ENCODE data around the gene CASZ1.

Gene CASZ1

DNA sequence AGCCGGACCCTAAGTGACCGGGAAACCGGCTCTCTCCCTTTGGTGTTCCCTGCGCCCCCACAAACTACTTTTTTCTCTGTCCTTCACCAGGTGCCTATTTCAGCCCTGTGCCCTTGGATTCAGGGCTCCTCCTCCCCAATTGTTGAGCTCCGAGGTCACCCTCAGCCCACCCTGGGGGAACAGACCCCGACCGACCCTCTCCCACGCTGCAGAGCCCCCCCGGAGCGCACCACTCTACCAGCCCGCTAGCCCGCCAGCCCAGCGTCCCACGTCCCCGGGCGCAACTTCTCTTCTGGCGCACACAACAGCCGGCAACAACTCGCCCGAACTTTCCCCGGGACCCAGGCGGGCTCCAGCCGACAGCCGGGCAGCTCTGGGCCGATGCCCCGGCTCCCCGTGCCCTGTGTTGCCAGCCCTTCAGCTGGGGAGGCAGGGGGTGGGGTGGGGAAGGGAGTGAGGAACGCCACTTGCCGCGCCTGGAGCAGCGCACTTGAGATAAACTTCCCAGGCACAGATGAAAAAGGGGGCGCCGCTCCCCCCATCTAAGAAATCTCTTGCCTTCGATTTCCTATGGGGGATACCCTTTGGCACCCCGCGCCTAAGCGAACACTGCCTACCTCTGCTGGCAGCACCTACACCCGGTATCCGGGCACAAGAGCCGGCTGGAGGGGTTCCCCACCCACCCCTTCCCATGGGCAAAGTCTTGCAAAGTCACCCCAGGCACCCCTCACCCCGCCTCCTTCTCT is 997 bp downstream of the CASZ1 start:
- no peak for DNase-seq

GRCh38 chr1:10794724-10795275 is 1.6 kb downstream of the CASZ1 start:
- peak; percentile 42 for DNase-seq

DNA sequence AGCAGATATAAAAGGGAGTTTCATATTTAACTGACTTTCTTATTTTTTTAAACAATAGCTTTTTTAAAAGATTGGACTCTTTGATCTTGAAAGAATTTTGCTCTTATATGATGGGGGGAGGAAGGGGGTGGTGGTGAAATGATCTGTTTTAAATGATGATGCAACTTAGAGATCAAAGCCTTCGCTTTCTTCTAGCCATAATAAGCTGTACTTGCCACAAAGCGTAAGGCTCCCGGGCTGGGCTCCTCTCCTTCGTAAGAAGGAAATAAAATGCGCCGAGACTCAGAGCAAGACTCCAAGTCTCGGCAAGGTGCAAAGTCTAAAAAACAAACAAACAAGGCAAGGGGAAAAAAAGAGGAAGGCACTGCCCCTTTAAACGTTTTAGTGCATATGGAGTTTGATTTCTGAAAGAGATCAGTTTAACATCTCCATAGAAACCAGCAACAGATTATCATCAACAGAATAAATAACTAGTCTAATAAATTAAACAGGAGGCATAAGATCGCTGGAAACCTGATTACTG is 3.3 kb downstream of the CASZ1 start:
- peak; percentile 58 for DNase-seq

DNA sequence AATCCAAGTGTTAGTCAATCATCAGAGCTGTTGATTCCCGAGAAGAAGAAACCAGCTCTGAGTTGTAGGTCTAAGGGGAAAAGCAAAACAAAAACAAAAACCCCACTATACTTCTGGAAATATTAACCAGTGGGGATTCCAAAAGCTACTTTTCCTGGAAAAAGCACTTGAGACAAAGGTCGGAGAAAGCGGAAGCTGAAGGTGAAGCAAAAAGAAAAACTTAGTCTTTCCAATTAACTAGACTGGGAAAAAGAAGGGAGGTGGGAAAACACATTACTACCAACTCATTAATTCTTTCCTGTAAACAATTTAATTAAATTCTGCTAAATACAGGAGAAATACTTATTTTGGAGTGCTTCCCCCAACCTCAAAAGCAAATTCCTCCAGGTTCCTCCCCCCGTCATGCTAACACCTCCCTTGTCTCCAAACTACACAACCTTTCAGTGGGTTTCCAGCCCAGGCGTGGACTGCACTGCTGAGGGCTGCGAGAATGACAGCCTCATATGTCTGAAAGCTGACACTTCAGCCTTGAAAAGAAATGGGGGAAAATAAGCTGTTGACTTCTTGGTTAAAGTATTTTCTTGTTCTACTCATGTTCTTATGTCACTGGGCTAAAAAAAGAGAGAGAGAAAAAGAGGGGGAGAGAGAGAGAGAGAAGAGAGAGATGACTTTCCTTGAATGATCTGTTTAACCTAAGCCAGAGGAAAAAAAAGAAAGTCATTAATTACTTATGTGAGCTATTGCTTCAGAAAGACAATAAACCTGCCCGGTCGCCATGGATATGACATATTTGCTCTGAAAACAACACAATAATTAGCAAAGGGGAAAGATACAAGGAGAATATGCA is 5.1 kb downstream of the CASZ1 start:
- DNase-seq: peak; percentile 88

GRCh38 chr1:10789803-10790702 is 6.4 kb downstream of the CASZ1 start:
- DNase-seq: no peak

- no peak for DNase-seq
These were observed 7.2 kb downstream of the CASZ1 start for GRCh38 chr1:10789047-10789791.

GRCh38 chr1:10788592-10789006 is 7.8 kb downstream of the CASZ1 start:
- no peak for DNase-seq

GRCh38 chr1:10787286-10787685 is 9.2 kb downstream of the CASZ1 start:
- peak; percentile 72 for DNase-seq

DNA sequence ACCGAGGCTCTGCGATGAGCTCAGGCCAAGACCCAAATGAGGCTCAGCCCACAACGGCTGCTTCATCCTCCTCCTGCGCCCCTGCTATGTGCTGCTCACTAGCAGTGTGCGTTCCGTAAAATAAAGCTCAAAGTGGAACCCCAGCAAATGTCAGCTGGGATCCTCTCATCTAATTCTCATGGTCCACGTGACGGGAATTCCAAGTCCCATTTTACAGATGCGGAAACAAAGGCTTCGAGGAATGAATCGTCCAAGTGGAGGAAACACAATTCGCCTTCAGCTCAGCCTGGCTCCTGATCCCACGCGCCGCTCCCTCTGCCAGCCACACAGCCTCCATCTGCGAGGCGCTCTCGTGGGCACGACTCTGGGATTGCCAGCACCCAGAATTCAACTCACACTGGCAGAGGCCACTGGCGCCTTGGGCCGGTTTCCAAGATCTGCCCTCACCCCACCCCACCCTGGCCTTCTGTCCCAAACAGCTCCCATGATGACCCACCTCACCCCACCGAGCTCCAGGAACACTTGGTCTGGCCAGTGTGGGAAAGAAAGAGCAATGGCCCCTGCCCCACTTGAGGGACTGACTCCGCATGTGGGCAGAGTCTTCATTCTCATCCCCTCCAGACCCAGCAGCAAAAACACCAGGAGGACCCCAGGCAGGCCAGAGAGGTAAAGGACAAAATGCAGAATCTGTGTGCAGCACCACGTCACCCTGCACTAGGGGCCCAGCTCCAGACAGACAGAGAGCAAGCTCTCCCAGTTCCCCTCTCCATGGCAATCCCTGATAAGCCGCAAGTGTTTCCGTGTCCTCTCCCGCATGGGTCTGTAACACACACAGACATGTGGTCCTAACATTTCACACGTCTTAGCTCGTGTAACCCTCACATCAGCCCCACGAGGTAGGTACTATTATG is 10.5 kb downstream of the CASZ1 start:
- no peak for DNase-seq

- DNase-seq: no peak
These were observed 11.3 kb downstream of the CASZ1 start for GRCh38 chr1:10784998-10785727.

DNA sequence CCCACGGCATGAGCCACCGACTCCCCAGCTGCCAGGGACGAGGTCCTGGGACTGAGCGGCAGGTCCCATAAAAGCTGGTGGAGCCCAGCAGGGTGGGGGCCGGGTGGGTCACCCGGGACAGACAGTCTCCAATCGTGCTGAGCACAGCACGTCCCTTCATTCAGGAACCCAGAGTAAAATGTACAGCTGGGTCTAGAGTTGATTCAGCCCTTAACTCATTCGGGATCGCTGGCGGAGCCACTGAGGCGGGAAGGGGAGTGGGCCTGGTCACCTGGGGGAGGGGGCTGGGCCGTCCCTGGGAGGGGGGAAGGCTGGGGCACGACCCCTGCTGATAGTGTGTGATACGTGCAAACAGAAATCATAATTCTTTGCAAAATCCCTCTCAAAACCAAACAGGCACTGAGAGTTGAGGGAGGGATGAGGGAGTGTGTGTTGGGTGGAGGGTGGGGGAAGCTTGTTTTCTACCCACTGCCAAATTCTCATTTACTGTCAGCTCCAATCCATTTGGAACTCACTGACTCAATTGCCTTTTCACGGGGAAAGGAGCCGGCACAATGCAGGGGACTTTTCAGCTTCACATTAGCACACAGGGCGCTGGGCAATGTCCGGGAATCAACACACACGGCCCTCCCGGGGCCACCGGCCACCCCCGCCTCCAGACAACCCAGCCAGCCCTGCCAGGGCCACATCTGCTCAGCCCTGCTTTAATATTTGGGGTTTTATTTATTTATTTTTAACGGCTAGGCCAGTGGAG is 13.8 kb downstream of the CASZ1 start:
- no peak for DNase-seq

DNA sequence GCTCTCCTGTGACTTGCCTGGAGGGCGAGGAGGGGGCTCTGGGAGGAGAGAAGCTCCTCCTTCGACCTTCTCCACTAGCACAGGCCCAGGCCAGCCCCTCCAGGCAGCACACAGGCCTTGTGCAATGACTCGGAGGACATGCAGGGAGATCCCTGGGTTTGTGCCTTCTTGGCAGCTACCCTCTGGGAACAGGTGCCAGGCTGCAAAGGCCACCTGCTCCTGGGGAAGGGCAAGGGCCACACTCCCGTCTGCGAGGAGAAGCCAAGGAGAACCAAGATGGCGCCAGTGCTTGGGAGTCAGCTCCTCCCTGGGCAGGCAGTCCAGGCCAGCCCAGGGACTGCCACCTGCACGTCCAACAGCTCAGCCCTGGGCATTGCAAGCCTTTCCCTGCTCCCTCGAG is 15.3 kb downstream of the CASZ1 start:
- DNase-seq: peak; percentile 60

DNA sequence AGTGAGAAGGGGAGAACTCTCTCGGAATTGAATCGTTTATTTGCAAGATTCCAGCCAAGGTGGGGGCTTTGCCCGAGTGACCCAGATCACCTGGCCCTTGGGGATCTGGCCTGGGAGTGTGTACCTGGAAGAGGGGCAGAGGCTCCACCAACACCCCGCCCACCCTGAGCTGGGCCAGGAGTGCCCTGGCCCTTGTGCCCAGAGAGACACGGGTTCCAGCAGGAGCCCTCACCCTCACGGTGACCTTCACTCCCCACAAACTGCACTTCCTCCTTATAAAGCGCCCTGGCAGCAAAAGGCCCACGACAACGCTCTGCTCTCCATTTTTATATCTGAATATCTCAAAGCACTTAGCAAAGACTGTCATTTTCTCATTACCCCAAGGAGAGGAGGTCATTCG is 16.6 kb downstream of the CASZ1 start:
- peak; percentile 51 for DNase-seq

- DNase-seq: peak; percentile 90
These were observed 17.2 kb downstream of the CASZ1 start for GRCh38 chr1:10779201-10779600.

GRCh38 chr1:10778640-10779039 is 17.8 kb downstream of the CASZ1 start:
- peak; percentile 53 for DNase-seq

DNA sequence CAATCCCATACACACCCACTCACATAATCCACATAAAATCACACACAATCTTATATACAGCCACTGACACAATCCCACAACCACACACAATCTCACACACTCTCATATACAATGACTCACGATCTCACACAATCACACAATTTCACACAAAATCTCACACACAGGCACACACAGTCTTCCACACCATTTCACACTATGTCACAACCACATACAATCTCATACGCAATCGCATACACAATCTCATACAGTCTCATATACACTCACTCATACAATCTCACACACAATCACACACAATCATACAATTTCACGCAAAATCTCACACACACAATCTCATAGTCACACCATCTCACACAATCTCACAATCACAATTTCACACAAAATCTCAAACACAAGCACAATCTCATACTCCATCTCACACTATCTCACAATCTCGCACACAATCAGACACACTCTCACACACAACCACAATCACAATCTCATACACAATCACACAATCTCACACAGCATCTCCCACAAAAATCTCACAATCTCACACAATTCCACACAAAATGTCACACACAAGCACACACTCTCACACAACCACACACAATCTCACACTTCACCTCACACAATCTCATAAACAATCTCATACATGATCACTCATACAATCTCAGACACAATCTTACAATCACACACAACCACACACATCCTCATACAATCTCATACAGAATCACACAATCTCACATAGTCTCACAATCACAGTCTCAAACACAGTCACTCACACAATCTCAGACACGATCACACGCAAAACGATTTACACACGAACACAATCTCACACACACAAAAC is 18.5 kb downstream of the CASZ1 start:
- DNase-seq: no peak

GRCh38 chr1:10776190-10776905 is 20.1 kb downstream of the CASZ1 start:
- peak; percentile 90 for DNase-seq

GRCh38 chr1:10775763-10776162 is 20.7 kb downstream of the CASZ1 start:
- no peak for DNase-seq

All from NCI-H1105 treated with DMSO at 0.1 percent for 48 hours (cell line).